Uterus (tissue), 2 donors: ENCODE results near the gene LY9.

Experiments
- POLR2A ChIP-seq, 2 donors: fragments of 450-650 bp; IDR thresholded peaks; one replicate each; pipeline ENCODE4 v1.6.1; 2016; ENCODE audit warnings: antibody characterized with exemption in 2 of 2, mild to moderate bottlenecking in 1 of 2, moderate library complexity in 1 of 2
- TF ChIP-seq, protein P1 (sequence below), 4 experiments: fragments of 200-600 bp in 2 of 4; fragments of 450-650 bp in 2 of 4; sonication (generic) in 2 of 4; IDR thresholded peaks; one replicate each; pipeline ENCODE4 v1.5.1; 2016 to 2019; ENCODE audit warnings: antibody characterized with exemption in 4 of 4, mild to moderate bottlenecking in 2 of 4, moderate library complexity in 1 of 4

DNA sequence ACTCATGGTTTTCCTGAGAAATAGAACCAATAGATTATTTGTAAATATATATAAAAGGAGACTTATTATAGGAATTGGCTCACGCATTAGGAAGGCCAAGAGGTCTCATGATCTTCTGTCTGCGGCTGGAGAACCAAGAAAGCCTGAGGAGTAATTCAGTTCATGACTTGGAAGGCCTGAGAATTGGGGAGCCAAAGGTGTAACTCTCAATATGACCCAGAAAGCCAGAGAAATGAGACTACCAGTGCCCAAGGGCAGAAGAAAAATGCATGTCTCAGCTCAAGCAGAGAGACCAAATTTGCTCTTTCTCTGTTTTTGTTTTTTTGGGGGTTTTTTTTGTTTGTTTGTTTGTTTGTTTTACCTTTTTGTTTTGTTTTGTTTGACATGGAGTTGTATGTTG lies 37.5 kb upstream of the LY9 start:
- TF ChIP-seq POLR2A (IDR thresholded peaks at IDR 0.05), result no peak
- TF ChIP-seq, protein P1, sequence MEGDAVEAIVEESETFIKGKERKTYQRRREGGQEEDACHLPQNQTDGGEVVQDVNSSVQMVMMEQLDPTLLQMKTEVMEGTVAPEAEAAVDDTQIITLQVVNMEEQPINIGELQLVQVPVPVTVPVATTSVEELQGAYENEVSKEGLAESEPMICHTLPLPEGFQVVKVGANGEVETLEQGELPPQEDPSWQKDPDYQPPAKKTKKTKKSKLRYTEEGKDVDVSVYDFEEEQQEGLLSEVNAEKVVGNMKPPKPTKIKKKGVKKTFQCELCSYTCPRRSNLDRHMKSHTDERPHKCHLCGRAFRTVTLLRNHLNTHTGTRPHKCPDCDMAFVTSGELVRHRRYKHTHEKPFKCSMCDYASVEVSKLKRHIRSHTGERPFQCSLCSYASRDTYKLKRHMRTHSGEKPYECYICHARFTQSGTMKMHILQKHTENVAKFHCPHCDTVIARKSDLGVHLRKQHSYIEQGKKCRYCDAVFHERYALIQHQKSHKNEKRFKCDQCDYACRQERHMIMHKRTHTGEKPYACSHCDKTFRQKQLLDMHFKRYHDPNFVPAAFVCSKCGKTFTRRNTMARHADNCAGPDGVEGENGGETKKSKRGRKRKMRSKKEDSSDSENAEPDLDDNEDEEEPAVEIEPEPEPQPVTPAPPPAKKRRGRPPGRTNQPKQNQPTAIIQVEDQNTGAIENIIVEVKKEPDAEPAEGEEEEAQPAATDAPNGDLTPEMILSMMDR (IDR thresholded peaks at IDR 0.05), result no peak
